ENCODE measurements around the gene DNAJA3. TPM values are rescaled to one million over a fixed set of nuclear protein-coding genes. Genes with fewer than 3 reads are reported as not detected.

DNAJA3 gene
- total RNA-seq, 1 donor from 2014 or later = 36.1 TPM

GRCh38 chr16:4486126-4486893 is 60.6 kb downstream of the DNAJA3 start:
- H3K27ac ChIP-seq = peak overlapping the region; percentile 75
- H3K4me1 ChIP-seq = peaks cover 38% of the 10 kb centered on the region
- ATAC-seq = peak; percentile 76
- H3K27me3 ChIP-seq = no peaks in the 10 kb centered on the region
- peaks cover 35% of the 10 kb centered on the region for H3K36me3 ChIP-seq
- TF ChIP-seq CTCF (IDR thresholded peaks at IDR 0.05) = no peak
- intact Hi-C loops (cut with DNase I) = no loop called here
- no peaks in the 10 kb centered on the region for H3K9me3 ChIP-seq
- H3K4me3 ChIP-seq = no peak overlapping the region
- no peak for DNase-seq

GRCh38 chr16:4487955-4488498 is 62.4 kb downstream of the DNAJA3 start:
- no peak overlapping the region for H3K4me3 ChIP-seq
- intact Hi-C loops (cut with DNase I) = no loop called here
- H3K27ac ChIP-seq = peak overlapping the region; percentile 59
- DNase-seq (no peak), ATAC-seq (peak; percentile 60)
- H3K36me3 ChIP-seq = peaks cover 40% of the 10 kb centered on the region
- H3K27me3 ChIP-seq = no peaks in the 10 kb centered on the region
- H3K9me3 ChIP-seq = no peaks in the 10 kb centered on the region
- no peak for TF ChIP-seq CTCF (IDR thresholded peaks at IDR 0.05)
- H3K4me1 ChIP-seq = peaks cover 38% of the 10 kb centered on the region

GRCh38 chr16:4488499-4488967 is 62.9 kb downstream of the DNAJA3 start:
- Histone ChIP-seq H3K27me3 (no peaks in the 10 kb centered on the region), H3K36me3 (peaks cover 44% of the 10 kb centered on the region), H3K9me3 (no peaks in the 10 kb centered on the region), H3K4me3 (no peak overlapping the region), H3K4me1 (peaks cover 38% of the 10 kb centered on the region), H3K27ac (peak overlapping the region; percentile 59)
- intact Hi-C loops (cut with DNase I) = no loop called here
- ATAC-seq (peak; percentile 20), DNase-seq (no peak)
- TF ChIP-seq CTCF (IDR thresholded peaks at IDR 0.05) = no peak

GRCh38 chr16:4489030-4489429 is 63.4 kb downstream of the DNAJA3 start:
- no peak for ATAC-seq
- no peak for DNase-seq
- Histone ChIP-seq H3K4me1 (peaks cover 38% of the 10 kb centered on the region), H3K27ac (peak overlapping the region; percentile 59), H3K36me3 (peaks cover 40% of the 10 kb centered on the region), H3K4me3 (no peak overlapping the region), H3K9me3 (no peaks in the 10 kb centered on the region), H3K27me3 (no peaks in the 10 kb centered on the region)
- TF ChIP-seq CTCF (IDR thresholded peaks at IDR 0.05) = no peak
- intact Hi-C loops (cut with DNase I) = no loop called here

- ATAC-seq = no peak
- no peak overlapping the region for H3K27ac ChIP-seq
- H3K36me3 ChIP-seq = peaks cover 28% of the 10 kb centered on the region
- no peak for TF ChIP-seq CTCF (IDR thresholded peaks at IDR 0.05)
- peaks cover 31% of the 10 kb centered on the region for H3K4me1 ChIP-seq
- H3K9me3 ChIP-seq = no peaks in the 10 kb centered on the region
- intact Hi-C loops (cut with DNase I) = no loop called here
- DNase-seq = no peak
- no peaks in the 10 kb centered on the region for H3K27me3 ChIP-seq
- no peak overlapping the region for H3K4me3 ChIP-seq
Measured at GRCh38 chr16:4491898-4492297, 66.2 kb downstream of the DNAJA3 start.

All from upper lobe of right lung (tissue), 1 donor.